Measurements from ENCODE around the gene CD109. TPM values are rescaled to one million over a fixed set of nuclear protein-coding genes. Genes with fewer than 3 reads are reported as not detected.

The CD109 gene
- total and polyA plus RNA-seq, 4 experiments from 2014 or later, result 0.10 to 0.96 (median 0.53) TPM

DNA sequence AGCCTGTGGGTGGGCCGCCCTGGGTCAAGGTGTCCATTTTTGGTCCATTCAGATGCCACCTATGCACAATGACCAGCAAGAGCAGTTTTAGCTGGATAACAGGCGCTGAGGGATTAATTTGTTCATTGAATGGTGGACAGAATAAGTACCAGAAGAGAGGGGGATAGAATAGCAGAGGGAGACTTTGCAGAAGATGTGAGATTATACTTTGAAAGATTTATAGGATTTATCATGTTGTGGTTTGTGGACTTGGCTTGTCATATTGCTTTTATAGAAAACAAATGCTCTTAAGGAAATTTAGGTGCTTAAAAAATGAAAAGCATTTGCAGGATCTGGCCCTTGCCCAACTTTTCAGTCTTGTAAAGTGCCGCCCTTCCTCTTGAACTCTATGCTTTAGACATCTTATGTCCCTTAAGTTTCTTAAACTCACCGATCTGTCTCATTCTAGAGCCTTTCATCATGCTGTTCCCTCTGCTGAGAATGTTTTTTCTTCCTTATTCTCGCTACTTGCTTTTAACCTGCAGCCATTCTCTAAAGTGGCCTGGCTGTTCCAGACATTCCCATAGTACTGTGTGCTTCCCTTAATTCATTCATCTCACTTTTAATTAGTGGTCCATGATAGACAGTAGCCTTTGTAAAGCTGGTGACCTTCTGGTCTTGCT is 42.5 kb downstream of the CD109 start:
- H3K4me3 Mint-ChIP-seq, result no peak overlapping the region
- H3K27ac ChIP-seq (ENCODE audit: low read depth, low read length), result no peak overlapping the region
- ChIA-PET POLR2A (ENCODE audit: partially characterized antibody) (no interaction called here), CTCF (ENCODE audit: partially characterized antibody) (interaction anchor here (0.6 to 9.7 kb wide), 14 partner anchors 9 to 1808 kb away, joined by 3 to 281 read pairs (median 4); partner anchors contain the start of gene COL12A1)
- no peaks in the 10 kb centered on the region for H3K36me3 ChIP-seq (ENCODE audit: insufficient read depth, low read length)
- H3K4me1 ChIP-seq (ENCODE audit: insufficient read depth, low read length), result no peaks in the 10 kb centered on the region
- peaks cover 1% of the 10 kb centered on the region in 2 donors for H3K27me3 Mint-ChIP-seq
- no peaks in the 10 kb centered on the region for H3K27me3 ChIP-seq (ENCODE audit: insufficient read depth, low read length)
- no peak overlapping the region for H3K4me3 ChIP-seq (ENCODE audit: low read length in 2 of 2)
- H3K9me3 ChIP-seq (ENCODE audit: control insufficient read depth in 1 of 2, low read length in 2 of 2), result no peaks in the 10 kb centered on the region
- intact Hi-C loops (cut with micrococcal nuclease), result loop anchor here (1.0 to 2.0 kb wide), 3 partner anchors 117 to 1471 kb away; no protein-coding TSS in a partner anchor
- no peaks in the 10 kb centered on the region for H3K36me3 Mint-ChIP-seq
- H3K4me1 Mint-ChIP-seq, result no peaks in the 10 kb centered on the region
- H3K9me3 Mint-ChIP-seq, result no peaks in the 10 kb centered on the region
- H3K27ac Mint-ChIP-seq, result no peak overlapping the region
- no peak for DNase-seq

GRCh38 chr6:73739096-73739495 is 43.1 kb downstream of the CD109 start:
- Mint-ChIP-seq H3K4me1 (no peaks in the 10 kb centered on the region), H3K4me3 (no peak overlapping the region), H3K27me3 (peaks cover 1% of the 10 kb centered on the region in 2 donors), H3K27ac (no peak overlapping the region), H3K9me3 (no peaks in the 10 kb centered on the region), H3K36me3 (no peaks in the 10 kb centered on the region)
- Histone ChIP-seq H3K4me1 (ENCODE audit: insufficient read depth, low read length) (no peaks in the 10 kb centered on the region), H3K36me3 (ENCODE audit: insufficient read depth, low read length) (no peaks in the 10 kb centered on the region), H3K9me3 (ENCODE audit: control insufficient read depth in 1 of 2, low read length in 2 of 2) (no peaks in the 10 kb centered on the region), H3K4me3 (ENCODE audit: low read length in 2 of 2) (no peak overlapping the region), H3K27ac (ENCODE audit: low read depth, low read length) (no peak overlapping the region), H3K27me3 (ENCODE audit: insufficient read depth, low read length) (no peaks in the 10 kb centered on the region)
- POLR2A ChIA-PET (ENCODE audit: partially characterized antibody), result no interaction called here
- intact Hi-C loops (cut with micrococcal nuclease), result loop anchor here (1.0 to 2.0 kb wide), 3 partner anchors 116 to 1470 kb away; no protein-coding TSS in a partner anchor
- CTCF ChIA-PET (ENCODE audit: partially characterized antibody), result interaction anchor here (0.6 to 9.7 kb wide), 14 partner anchors 8 to 1807 kb away, joined by 3 to 281 read pairs (median 4); partner anchors contain the start of gene COL12A1
- peak in 4 of 5 donors; percentile 51 to 59 (median 53) for DNase-seq

- Mint-ChIP-seq H3K9me3 (no peaks in the 10 kb centered on the region), H3K4me1 (no peaks in the 10 kb centered on the region), H3K36me3 (no peaks in the 10 kb centered on the region), H3K4me3 (no peak overlapping the region), H3K27me3 (peaks cover 1% of the 10 kb centered on the region in 2 donors), H3K27ac (no peak overlapping the region)
- H3K36me3 ChIP-seq (ENCODE audit: insufficient read depth, low read length), result no peaks in the 10 kb centered on the region
- no peak overlapping the region for H3K27ac ChIP-seq (ENCODE audit: low read depth, low read length)
- ChIA-PET POLR2A (ENCODE audit: partially characterized antibody) (no interaction called here), CTCF (ENCODE audit: partially characterized antibody) (interaction anchor here (0.6 to 9.7 kb wide), 4 partner anchors 10 to 1465 kb away, joined by 3 to 281 read pairs (median 11); partner anchors contain the start of gene COL12A1)
- intact Hi-C loops (cut with micrococcal nuclease), result no loop called here
- DNase-seq, result no peak
- H3K4me3 ChIP-seq (ENCODE audit: low read length in 2 of 2), result no peak overlapping the region
- H3K27me3 ChIP-seq (ENCODE audit: insufficient read depth, low read length), result no peaks in the 10 kb centered on the region
- H3K4me1 ChIP-seq (ENCODE audit: insufficient read depth, low read length), result no peaks in the 10 kb centered on the region
- H3K9me3 ChIP-seq (ENCODE audit: control insufficient read depth in 1 of 2, low read length in 2 of 2), result no peaks in the 10 kb centered on the region
Observed at GRCh38 chr6:73742433-73742832, 46.4 kb downstream of the CD109 start.

DNA sequence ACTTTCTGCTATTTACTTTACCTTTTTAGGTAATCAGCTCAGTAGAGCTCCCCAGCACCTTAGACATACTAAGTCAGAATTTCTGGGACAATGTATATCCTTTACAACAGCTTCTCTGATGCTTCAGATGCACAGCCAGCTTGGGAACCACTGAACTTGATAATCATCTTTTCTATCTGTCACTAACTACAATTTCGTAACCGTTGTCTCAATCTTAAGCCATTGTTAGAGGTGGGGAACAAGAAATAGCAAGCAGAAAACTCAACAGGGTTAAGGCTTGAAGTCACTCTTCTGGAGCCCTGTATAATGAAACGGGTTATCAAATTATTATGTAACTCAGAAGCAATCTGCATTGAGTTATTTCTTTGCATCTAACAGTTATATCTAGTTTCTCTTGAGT is 47.1 kb downstream of the CD109 start:
- Histone ChIP-seq H3K36me3 (ENCODE audit: insufficient read depth, low read length) (no peaks in the 10 kb centered on the region), H3K9me3 (ENCODE audit: control insufficient read depth in 1 of 2, low read length in 2 of 2) (no peaks in the 10 kb centered on the region), H3K27ac (ENCODE audit: low read depth, low read length) (no peak overlapping the region), H3K4me3 (ENCODE audit: low read length in 2 of 2) (no peak overlapping the region), H3K4me1 (ENCODE audit: insufficient read depth, low read length) (no peaks in the 10 kb centered on the region), H3K27me3 (ENCODE audit: insufficient read depth, low read length) (no peaks in the 10 kb centered on the region)
- CTCF ChIA-PET (ENCODE audit: partially characterized antibody), result interaction anchor here (1.0 to 9.7 kb wide), 3 partner anchors 10 to 1464 kb away, joined by 3 to 281 read pairs (median 19); partner anchors contain the start of gene COL12A1
- POLR2A ChIA-PET (ENCODE audit: partially characterized antibody), result no interaction called here
- Mint-ChIP-seq H3K4me3 (no peak overlapping the region), H3K27ac (no peak overlapping the region), H3K4me1 (no peaks in the 10 kb centered on the region), H3K9me3 (no peaks in the 10 kb centered on the region), H3K27me3 (peaks cover 0 to 1% of the 10 kb centered on the region in 2 donors), H3K36me3 (no peaks in the 10 kb centered on the region)
- intact Hi-C loops (cut with micrococcal nuclease), result no loop called here
- no peak for DNase-seq

- intact Hi-C loops (cut with micrococcal nuclease), result no loop called here
- Mint-ChIP-seq H3K4me3 (no peak overlapping the region), H3K36me3 (no peaks in the 10 kb centered on the region), H3K4me1 (no peaks in the 10 kb centered on the region), H3K27ac (no peak overlapping the region), H3K9me3 (no peaks in the 10 kb centered on the region), H3K27me3 (no peaks in the 10 kb centered on the region)
- no peak overlapping the region for H3K4me3 ChIP-seq (ENCODE audit: low read length in 2 of 2)
- H3K27me3 ChIP-seq (ENCODE audit: insufficient read depth, low read length), result no peaks in the 10 kb centered on the region
- no peak overlapping the region for H3K27ac ChIP-seq (ENCODE audit: low read depth, low read length)
- no peaks in the 10 kb centered on the region for H3K4me1 ChIP-seq (ENCODE audit: insufficient read depth, low read length)
- POLR2A ChIA-PET (ENCODE audit: partially characterized antibody), result no interaction called here
- DNase-seq, result no peak
- CTCF ChIA-PET (ENCODE audit: partially characterized antibody), result interaction anchor here (4.1 to 9.7 kb wide), 2 partner anchors 11 to 1464 kb away, joined by 19 to 281 read pairs; partner anchors contain the start of gene COL12A1
- H3K9me3 ChIP-seq (ENCODE audit: control insufficient read depth in 1 of 2, low read length in 2 of 2), result no peaks in the 10 kb centered on the region
- no peaks in the 10 kb centered on the region for H3K36me3 ChIP-seq (ENCODE audit: insufficient read depth, low read length)
Observed at GRCh38 chr6:73743556-73743955, 47.6 kb downstream of the CD109 start.

DNA sequence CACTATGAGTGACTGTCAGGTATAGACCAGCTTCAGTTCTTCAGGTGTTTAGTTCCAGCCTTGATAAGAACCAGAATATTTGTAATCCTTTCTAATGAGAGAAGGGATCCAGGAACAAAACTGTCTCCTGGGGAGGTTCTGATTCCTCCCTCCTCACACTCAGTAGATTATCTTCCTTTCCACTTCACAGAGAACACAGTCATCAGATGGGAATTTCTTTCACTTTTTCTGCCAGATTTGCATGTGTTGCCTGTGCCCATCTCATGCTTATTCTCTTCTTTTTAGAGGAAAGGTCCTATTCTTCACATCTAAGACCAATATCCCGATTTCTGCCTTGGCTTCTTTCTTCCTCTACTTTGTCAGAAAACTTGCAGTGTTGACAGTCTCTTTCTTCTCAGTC is 50.8 kb downstream of the CD109 start:
- POLR2A ChIA-PET (ENCODE audit: partially characterized antibody), result no interaction called here
- Mint-ChIP-seq H3K9me3 (no peaks in the 10 kb centered on the region), H3K36me3 (no peaks in the 10 kb centered on the region), H3K4me1 (no peaks in the 10 kb centered on the region), H3K4me3 (peak overlapping the region in 1 of 8 donors; percentile 15), H3K27me3 (no peaks in the 10 kb centered on the region), H3K27ac (no peak overlapping the region)
- Histone ChIP-seq H3K27ac (ENCODE audit: low read depth, low read length) (no peak overlapping the region), H3K27me3 (ENCODE audit: insufficient read depth, low read length) (no peaks in the 10 kb centered on the region), H3K4me3 (ENCODE audit: low read length in 2 of 2) (no peak overlapping the region), H3K36me3 (ENCODE audit: insufficient read depth, low read length) (no peaks in the 10 kb centered on the region), H3K4me1 (ENCODE audit: insufficient read depth, low read length) (no peaks in the 10 kb centered on the region), H3K9me3 (ENCODE audit: control insufficient read depth in 1 of 2, low read length in 2 of 2) (no peaks in the 10 kb centered on the region)
- intact Hi-C loops (cut with micrococcal nuclease), result no loop called here
- CTCF ChIA-PET (ENCODE audit: partially characterized antibody), result interaction anchor here (0.9 kb wide), 1 partner anchor 14 kb away, joined by 3 read pairs; no protein-coding TSS in a partner anchor
- DNase-seq, result no peak

GRCh38 chr6:73747289-73747688 is 51.3 kb downstream of the CD109 start:
- Mint-ChIP-seq H3K36me3 (no peaks in the 10 kb centered on the region), H3K9me3 (no peaks in the 10 kb centered on the region), H3K27me3 (no peaks in the 10 kb centered on the region), H3K27ac (no peak overlapping the region), H3K4me1 (no peaks in the 10 kb centered on the region), H3K4me3 (no peak overlapping the region)
- H3K27me3 ChIP-seq (ENCODE audit: insufficient read depth, low read length), result no peaks in the 10 kb centered on the region
- H3K4me1 ChIP-seq (ENCODE audit: insufficient read depth, low read length), result no peaks in the 10 kb centered on the region
- ChIA-PET POLR2A (ENCODE audit: partially characterized antibody) (no interaction called here), CTCF (ENCODE audit: partially characterized antibody) (interaction anchor here (0.8 to 4.5 kb wide), 4 partner anchors 8 to 1462 kb away, joined by 3 to 32 read pairs (median 16); no protein-coding TSS in a partner anchor)
- H3K9me3 ChIP-seq (ENCODE audit: control insufficient read depth in 1 of 2, low read length in 2 of 2), result no peaks in the 10 kb centered on the region
- H3K36me3 ChIP-seq (ENCODE audit: insufficient read depth, low read length), result no peaks in the 10 kb centered on the region
- DNase-seq, result no peak
- no peak overlapping the region for H3K4me3 ChIP-seq (ENCODE audit: low read length in 2 of 2)
- intact Hi-C loops (cut with micrococcal nuclease), result no loop called here
- H3K27ac ChIP-seq (ENCODE audit: low read depth, low read length), result no peak overlapping the region

All from CD4-positive, alpha-beta memory T cell (primary cell).